PC-3 (cell line): ENCODE data around the gene BCAS4. TPM values are rescaled to one million over a fixed set of nuclear protein-coding genes. Genes with fewer than 3 reads are reported as not detected.
"Not testable (repeated sequence)": the region's sequence is repeated elsewhere in the genome, so short reads cannot be mapped to it uniquely, and the experiment has no call there.

ENCODE experiments used
- ATAC-seq: fragments of 200-7000 bp; cut with Tn5 transposase; 2 replicates; pipeline ENCODE4 v1.9.1; 2020; ENCODE audit warnings: mild to moderate bottlenecking, moderate library complexity
- BruUV-seq: library from RNA; stranded (reverse); fragments of 400-500 nt; replicated peaks from 2 replicates; lab custom pipeline; 2021; lab: Mats Ljungman, UMichigan
- CTCF ChIA-PET: fragments of 300-600 bp; sonication (Branson Sonifier 250); formaldehyde crosslinking; loops from one replicate; lab custom pipeline; 2022; ENCODE audit warnings: antibody characterized with exemption; lab: Charles Lee
- POLR2A ChIA-PET: fragments of 300-600 bp; sonication (Branson Sonifier 250); formaldehyde crosslinking; loops from one replicate; lab custom pipeline; 2022; ENCODE audit warnings: antibody characterized with exemption; ENCODE audit not compliant: unreplicated experiment; lab: Charles Lee
- DNase-seq: peaks from one replicate; pipeline ENCODE4 v3.0.0-alpha.2; 2015
- H2AFZ ChIP-seq: fragments of 300-600 bp; sonication (generic); 2 replicates; pipeline ENCODE4 v1.6.0; 2016; ENCODE audit warnings: antibody characterized with exemption, low read length
- H3F3A ChIP-seq: fragments of 300-600 bp; sonication (generic); one replicate; pipeline ENCODE4 v1.6.0; 2017; ENCODE audit warnings: antibody characterized with exemption, low read length, control low read depth, mild to moderate bottlenecking; ENCODE audit not compliant: unreplicated experiment
- H3K27ac ChIP-seq: fragments of 300-600 bp; sonication (generic); 2 replicates; pipeline ENCODE4 v1.5.1; 2016; ENCODE audit warnings: mild to moderate bottlenecking, low read length
- H3K27me3 ChIP-seq: fragments of 300-600 bp; sonication (generic); 2 replicates; pipeline ENCODE4 v1.6.1; 2016; ENCODE audit warnings: low read length, mixed read lengths
- H3K36me3 ChIP-seq: fragments of 300-600 bp; sonication (generic); 2 replicates; pipeline ENCODE4 v1.6.1; 2016; ENCODE audit warnings: low read depth, mixed run types, low read length, mixed read lengths
- H3K4me1 ChIP-seq: fragments of 300-600 bp; sonication (generic); 2 replicates; pipeline ENCODE4 v1.5.1; 2016; ENCODE audit warnings: low read length; ENCODE audit not compliant: insufficient read depth
- H3K4me2 ChIP-seq: fragments of 300-600 bp; sonication (generic); 2 replicates; pipeline ENCODE4 v1.6.0; 2016; ENCODE audit warnings: low read length
- H3K4me3 ChIP-seq: fragments of 300-600 bp; sonication (generic); 2 replicates; pipeline ENCODE4 v1.5.1; 2016; ENCODE audit warnings: mild to moderate bottlenecking, low read length, mixed read lengths
- H3K79me2 ChIP-seq: fragments of 300-600 bp; sonication (generic); 2 replicates; pipeline ENCODE4 v1.6.1; 2017; ENCODE audit warnings: low read length, mixed read lengths
- H3K9ac ChIP-seq: fragments of 300-600 bp; sonication (generic); 2 replicates; pipeline ENCODE4 v1.6.0; 2016; ENCODE audit warnings: mild to moderate bottlenecking, low read length
- H3K9me2 ChIP-seq: fragments of 300-600 bp; sonication (generic); replicated peaks from 2 replicates; pipeline ENCODE4 v1.6.1; 2016; ENCODE audit warnings: mixed run types, low read length, mixed read lengths
- H3K9me3 ChIP-seq: fragments of 300-600 bp; sonication (generic); 2 replicates; pipeline ENCODE4 v1.6.1; 2016; ENCODE audit warnings: low read length, mixed read lengths
- H4K20me1 ChIP-seq: fragments of 300-600 bp; sonication (generic); 2 replicates; pipeline ENCODE4 v1.6.1; 2016; ENCODE audit warnings: low read length, mixed read lengths
- EZH2 ChIP-seq: fragments of 300-600 bp; sonication (generic); IDR thresholded peaks from one replicate; pipeline ENCODE4 v1.6.1; 2017; ENCODE audit warnings: antibody characterized with exemption, mild to moderate bottlenecking, low read length; ENCODE audit not compliant: unreplicated experiment
- EZH2phosphoT487 ChIP-seq: fragments of 300-600 bp; sonication (generic); IDR thresholded peaks from 2 replicates; pipeline ENCODE4 v1.6.1; 2018; ENCODE audit warnings: mild to moderate bottlenecking, antibody characterized with exemption, low read length, borderline replicate concordance
- intact Hi-C: fragments of 100-400 bp; cut with micrococcal nuclease; formaldehyde crosslinking; loops from 2 replicates; pipeline ENCODE4 v1.9.0; 2023
- total RNA-seq: library from RNA; depleted of rRNA; stranded (reverse); fragments of >200 nt; gene quantifications from 2 replicates; pipeline ENCODE4 v1.2.3, GENCODE V29; 2014
- TF ChIP-seq, protein P1 (sequence below): fragments of 300-600 bp; sonication (generic); conservative IDR thresholded peaks from 2 replicates; pipeline ENCODE4 v1.5.1; 2017; ENCODE audit warnings: antibody characterized with exemption, low read depth, mild to moderate bottlenecking, low read length

The BCAS4 gene
- total RNA-seq, 1 experiment from 2014 or later: 56.9 TPM

DNA sequence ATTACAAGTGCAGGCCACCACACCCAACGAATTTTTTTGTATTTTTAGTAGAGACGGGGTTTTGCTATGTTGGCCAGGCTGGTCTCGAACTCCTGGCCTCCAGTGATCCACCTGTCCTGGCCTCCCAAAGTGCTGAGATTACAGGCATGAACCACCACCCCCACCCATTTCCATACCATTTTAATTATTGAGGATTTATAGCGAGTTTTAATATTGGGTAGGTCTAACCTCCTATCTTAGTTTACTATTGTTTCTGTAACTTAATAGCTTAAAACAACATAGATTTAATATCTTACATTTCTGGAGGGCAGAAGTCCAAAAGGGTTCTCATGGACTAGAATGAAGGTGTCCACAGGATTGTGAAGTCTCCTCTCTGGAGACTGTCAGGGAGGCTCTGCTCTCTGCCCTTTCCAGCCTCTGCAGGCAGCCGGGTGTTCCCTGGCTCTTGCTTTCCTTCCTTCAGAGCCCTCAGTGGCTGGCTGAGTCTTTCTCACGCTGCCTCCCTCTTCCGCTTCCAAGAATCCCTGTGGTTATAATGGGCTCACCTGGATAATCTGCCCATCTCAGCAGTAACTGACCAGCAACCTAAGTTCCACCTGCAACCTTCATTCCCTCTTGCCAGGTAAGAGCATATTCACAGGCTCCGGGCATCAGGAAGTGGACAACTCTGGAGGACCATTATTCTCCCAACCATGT, 18.6 kb upstream of the BCAS4 start:
- Histone ChIP-seq H3K4me2 (no peak overlapping the region), H3K36me3 (no peaks in the 10 kb centered on the region), H2AFZ (no peak overlapping the region), H3K4me3 (no peak overlapping the region), H3F3A (no peaks in the 10 kb centered on the region), H4K20me1 (no peaks in the 10 kb centered on the region), H3K27me3 (no peaks in the 10 kb centered on the region), H3K79me2 (no peaks in the 10 kb centered on the region), H3K27ac (no peak overlapping the region), H3K9me3 (no peaks in the 10 kb centered on the region), H3K4me1 (no peaks in the 10 kb centered on the region), H3K9ac (no peak overlapping the region), H3K9me2 (no peaks in the 10 kb centered on the region)
- DNase-seq (no peak), ATAC-seq (no peak)
- TF ChIP-seq, protein P1, sequence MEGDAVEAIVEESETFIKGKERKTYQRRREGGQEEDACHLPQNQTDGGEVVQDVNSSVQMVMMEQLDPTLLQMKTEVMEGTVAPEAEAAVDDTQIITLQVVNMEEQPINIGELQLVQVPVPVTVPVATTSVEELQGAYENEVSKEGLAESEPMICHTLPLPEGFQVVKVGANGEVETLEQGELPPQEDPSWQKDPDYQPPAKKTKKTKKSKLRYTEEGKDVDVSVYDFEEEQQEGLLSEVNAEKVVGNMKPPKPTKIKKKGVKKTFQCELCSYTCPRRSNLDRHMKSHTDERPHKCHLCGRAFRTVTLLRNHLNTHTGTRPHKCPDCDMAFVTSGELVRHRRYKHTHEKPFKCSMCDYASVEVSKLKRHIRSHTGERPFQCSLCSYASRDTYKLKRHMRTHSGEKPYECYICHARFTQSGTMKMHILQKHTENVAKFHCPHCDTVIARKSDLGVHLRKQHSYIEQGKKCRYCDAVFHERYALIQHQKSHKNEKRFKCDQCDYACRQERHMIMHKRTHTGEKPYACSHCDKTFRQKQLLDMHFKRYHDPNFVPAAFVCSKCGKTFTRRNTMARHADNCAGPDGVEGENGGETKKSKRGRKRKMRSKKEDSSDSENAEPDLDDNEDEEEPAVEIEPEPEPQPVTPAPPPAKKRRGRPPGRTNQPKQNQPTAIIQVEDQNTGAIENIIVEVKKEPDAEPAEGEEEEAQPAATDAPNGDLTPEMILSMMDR: no peak
- TF ChIP-seq EZH2: no peak
- no peak for TF ChIP-seq EZH2phosphoT487
- intact Hi-C loops: no loop called here
- CTCF ChIA-PET: no interaction called here
- no TSS peak for BruUV-seq
- POLR2A ChIA-PET: interaction anchor here (0.7 kb wide), 1 partner anchor 385 kb away, joined by 6 read pairs; no protein-coding TSS in a partner anchor

DNA sequence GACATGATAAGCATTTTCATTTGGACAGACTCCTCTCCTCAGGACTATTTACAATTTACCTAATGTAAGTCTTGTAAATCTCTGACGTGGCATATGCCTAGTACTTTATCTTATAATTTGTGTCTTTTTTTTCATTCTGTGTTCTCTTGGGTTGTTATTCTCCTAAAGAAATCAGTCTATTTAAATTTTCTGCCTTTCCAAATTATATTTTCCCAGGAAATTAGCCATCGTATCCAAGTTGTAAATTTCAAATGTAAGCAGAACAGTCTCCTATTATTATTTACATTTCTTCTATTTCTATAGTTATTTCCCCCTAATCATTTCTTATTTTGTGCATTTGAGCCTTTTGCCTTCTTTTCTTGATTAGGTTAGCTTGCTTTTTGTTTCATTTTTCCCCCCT, 17.5 kb upstream of the BCAS4 start:
- H3K27me3 ChIP-seq: no peaks in the 10 kb centered on the region
- H3K4me2 ChIP-seq: no peak overlapping the region
- no peaks in the 10 kb centered on the region for H3K36me3 ChIP-seq
- H3K9ac ChIP-seq: no peak overlapping the region
- H3K79me2 ChIP-seq: no peaks in the 10 kb centered on the region
- CTCF ChIA-PET: no interaction called here
- ATAC-seq (no peak), DNase-seq (no peak)
- POLR2A ChIA-PET: no interaction called here
- no TSS peak for BruUV-seq
- no peak overlapping the region for H3K4me3 ChIP-seq
- intact Hi-C loops: no loop called here
- no peaks in the 10 kb centered on the region for H3F3A ChIP-seq
- no peak overlapping the region for H2AFZ ChIP-seq
- no peaks in the 10 kb centered on the region for H3K4me1 ChIP-seq
- no peaks in the 10 kb centered on the region for H4K20me1 ChIP-seq
- TF ChIP-seq EZH2phosphoT487 (no peak), EZH2 (no peak)
- TF ChIP-seq, protein P1: no peak
- no peak overlapping the region for H3K27ac ChIP-seq
- H3K9me2 ChIP-seq: no peaks in the 10 kb centered on the region
- no peaks in the 10 kb centered on the region for H3K9me3 ChIP-seq

DNA sequence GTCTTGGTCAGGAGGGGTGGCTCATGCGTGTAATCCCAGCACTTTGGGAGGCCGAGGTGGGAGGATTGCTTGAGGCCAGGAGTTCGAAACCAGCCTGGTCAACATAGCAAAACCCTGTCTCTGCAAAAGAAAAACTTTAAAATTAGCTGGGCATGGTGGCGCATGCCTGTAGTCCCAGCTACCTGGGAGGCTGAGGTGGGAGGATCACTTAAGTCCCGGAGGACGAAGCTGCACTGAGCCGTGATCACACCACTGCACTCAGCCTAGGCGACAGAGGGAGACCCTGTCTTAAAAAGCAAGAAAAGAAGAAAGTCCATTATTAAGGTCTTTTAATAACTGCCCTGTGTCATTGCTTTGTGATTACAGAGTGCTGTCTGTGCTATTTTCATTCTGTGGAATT, 15.9 kb upstream of the BCAS4 start:
- CTCF ChIA-PET, BruUV-seq: not testable (repeated sequence)

More for the DNA sequence above, 15.9 kb upstream of the BCAS4 start:
- H3K36me3 ChIP-seq, H3K27me3 ChIP-seq, DNase-seq, H3K9me2 ChIP-seq, H3K79me2 ChIP-seq, H3F3A ChIP-seq, H3K9ac ChIP-seq, H3K4me2 ChIP-seq, ATAC-seq, H2AFZ ChIP-seq, H3K4me1 ChIP-seq, H3K27ac ChIP-seq, H4K20me1 ChIP-seq, H3K9me3 ChIP-seq, intact Hi-C loops, H3K4me3 ChIP-seq: not testable (repeated sequence)
- POLR2A ChIA-PET: interaction anchor here (0.5 kb wide), 1 partner anchor 121 kb away, joined by 5 read pairs; no protein-coding TSS in a partner anchor
